Measurements from ENCODE around the gene ZNF761.
"Not testable (repeated sequence)": the region's sequence is repeated elsewhere in the genome, so short reads cannot be mapped to it uniquely, and the experiment has no call there.

The ZNF761 gene

GRCh38 chr19:53394974-53395839, 36.6 kb upstream of the ZNF761 start, which contains the start of gene ZNF765:
Gene ZNF765, plus strand, starts transcription at chr19:53395149. Its CDS starts 2,867 bp downstream, at chr19:53398016.
- POLR2A ChIA-PET = no interaction called here
- CTCF ChIA-PET = no interaction called here
- TF ChIP-seq L3MBTL2 (conservative IDR thresholded peaks at IDR 0.05) (peak; percentile 25; the same call in 1 of the 2 replicates), ELF4 (IDR thresholded peaks at IDR 0.05) (peak; percentile 86), FOXA1 (IDR thresholded peaks at IDR 0.05) (no peak)
- peak; percentile 88 for DNase-seq (ENCODE audit: extremely low spot score)

- DNase-seq (ENCODE audit: extremely low spot score); POLR2A ChIA-PET; CTCF ChIA-PET: not testable (repeated sequence)
These were observed 35.8 kb upstream of the ZNF761 start for GRCh38 chr19:53395840-53396524.

GRCh38 chr19:53396525-53396868, 35.3 kb upstream of the ZNF761 start:
- ChIA-PET POLR2A (no interaction called here), CTCF (no interaction called here)
- no peak for TF ChIP-seq BHLHE40 (IDR thresholded peaks at IDR 0.05; ENCODE audit: borderline replicate concordance)
- TF ChIP-seq FOXM1 (IDR thresholded peaks at IDR 0.05; ENCODE audit: borderline replicate concordance) = no peak
- TF ChIP-seq SUZ12 (IDR thresholded peaks at IDR 0.05) = no peak
- TF ChIP-seq CTBP1 (IDR thresholded peaks at IDR 0.05; ENCODE audit: borderline replicate concordance) = no peak
- no peak for TF ChIP-seq LEF1 (IDR thresholded peaks at IDR 0.05; ENCODE audit: borderline replicate concordance)
- no peak for TF ChIP-seq FOXK2 (IDR thresholded peaks at IDR 0.05)
- TF ChIP-seq NFRKB (IDR thresholded peaks at IDR 0.05) = no peak
- no peak for TF ChIP-seq SP1 (IDR thresholded peaks at IDR 0.05)
- TF ChIP-seq ARNT (IDR thresholded peaks at IDR 0.05) = no peak
- no peak for TF ChIP-seq ZNF384 (IDR thresholded peaks at IDR 0.05)
- no peak for DNase-seq (ENCODE audit: extremely low spot score)

- POLR2A ChIA-PET; DNase-seq (ENCODE audit: extremely low spot score); CTCF ChIA-PET: not testable (repeated sequence)
These were observed 33.9 kb upstream of the ZNF761 start for GRCh38 chr19:53397918-53398317.

- CTCF ChIA-PET = no interaction called here
- TF ChIP-seq FOXA1 (IDR thresholded peaks at IDR 0.05) = no peak
- no peak for TF ChIP-seq TARDBP (IDR thresholded peaks at IDR 0.05)
- TF ChIP-seq FOXM1 (IDR thresholded peaks at IDR 0.05; ENCODE audit: borderline replicate concordance) = no peak
- TF ChIP-seq HDGF (IDR thresholded peaks at IDR 0.05; ENCODE audit: borderline replicate concordance) = no peak
- TF ChIP-seq CTBP1 (IDR thresholded peaks at IDR 0.05; ENCODE audit: borderline replicate concordance) = no peak
- DNase-seq (ENCODE audit: extremely low spot score) = no peak
- POLR2A ChIA-PET = no interaction called here
These were observed 22.1 kb upstream of the ZNF761 start for GRCh38 chr19:53409505-53410204.

- CTCF ChIA-PET; DNase-seq (ENCODE audit: extremely low spot score); POLR2A ChIA-PET: not testable (repeated sequence)
These were observed 11.1 kb upstream of the ZNF761 start for GRCh38 chr19:53420520-53421315.

- TF ChIP-seq L3MBTL2 (conservative IDR thresholded peaks at IDR 0.05) = no peak
- TF ChIP-seq PKNOX1 (IDR thresholded peaks at IDR 0.05) = no peak
- ChIA-PET CTCF (no interaction called here), POLR2A (no interaction called here)
- DNase-seq (ENCODE audit: extremely low spot score) = no peak
These were observed 9.2 kb upstream of the ZNF761 start for GRCh38 chr19:53422551-53422950.

GRCh38 chr19:53423074-53423473, 8.7 kb upstream of the ZNF761 start:
- CTCF ChIA-PET, POLR2A ChIA-PET: not testable (repeated sequence)

GRCh38 chr19:53423680-53424079, 8.1 kb upstream of the ZNF761 start:
- POLR2A ChIA-PET; DNase-seq (ENCODE audit: extremely low spot score); CTCF ChIA-PET: not testable (repeated sequence)

More at GRCh38 chr19:53423074-53423473, 8.7 kb upstream of the ZNF761 start:
- not testable (repeated sequence) for DNase-seq (ENCODE audit: extremely low spot score)
